Kidney (tissue), 14 donors: ENCODE results near the gene XDH. TPM values are rescaled to one million over a fixed set of nuclear protein-coding genes. Genes with fewer than 3 reads are reported as not detected.

Experiments used
- DNase-seq, 5 donors: peaks; one replicate each; pipeline ENCODE4 v3.0.0-alpha.2; 2013 to 2020
- FAIRE-seq: peaks from 2 replicates; lab custom pipeline; 2012; peaks lifted over from hg19 to GRCh38; lab: Jason Lieb, UNC
- H3K27ac ChIP-seq, 2 donors: one replicate each; pipeline ENCODE4 v1.7.0; 2013; ENCODE audit warnings: low read depth in 2 of 2, low read length in 2 of 2, inconsistent platforms in 1 of 2
- H3K27me3 ChIP-seq: one replicate; pipeline ENCODE4 v1.7.1; 2013; ENCODE audit warnings: low read length, inconsistent platforms; ENCODE audit not compliant: control insufficient read depth, insufficient read depth
- H3K36me3 ChIP-seq, 3 donors: one replicate each; pipeline versions ENCODE4 v1.7.0 to v1.7.1; 2013; ENCODE audit warnings: low read length in 3 of 3, control low read depth in 1 of 3, inconsistent platforms in 1 of 3; ENCODE audit not compliant: insufficient read depth in 3 of 3, control insufficient read depth in 2 of 3
- H3K4me1 ChIP-seq, 3 donors: one replicate each; pipeline versions ENCODE4 v1.7.0 to v1.7.1; 2013; ENCODE audit warnings: low read length in 3 of 3, inconsistent platforms in 1 of 3, low read depth in 1 of 3; ENCODE audit not compliant: control insufficient read depth in 2 of 3, insufficient read depth in 2 of 3
- H3K4me3 ChIP-seq, 3 donors: one replicate each; pipeline versions ENCODE4 v1.7.0 to v1.8.1; 2013; ENCODE audit warnings: low read length in 3 of 3, control low read depth in 1 of 3, inconsistent platforms in 1 of 3
- H3K9ac ChIP-seq, 3 donors: one replicate each; pipeline versions ENCODE4 v1.7.0 to v1.7.1; 2013; ENCODE audit warnings: low read length in 3 of 3, control low read depth in 1 of 3, inconsistent platforms in 1 of 3
- H3K9me3 ChIP-seq, 3 donors: one replicate each; pipeline versions ENCODE4 v1.7.0 to v1.7.1; 2013; ENCODE audit warnings: low read length in 3 of 3, control low read depth in 1 of 3, inconsistent platforms in 1 of 3; ENCODE audit not compliant: control insufficient read depth in 2 of 3, insufficient read depth in 1 of 3
- intact Hi-C: fragments of 100-400 bp; cut with DNase I; formaldehyde crosslinking; loops from one replicate; pipeline ENCODE4 v1.11.1; 2022
- polyA plus RNA-seq: library from polyadenylated mRNA; stranded (reverse); fragments of 350-450 nt; fragmentation: Illumina TruSeq; extraction: RNeasy Lipid Tissue Mini Kit (QIAGEN cat#74804); gene quantifications from one replicate; pipeline ENCODE4 v1.2.3, GENCODE V29; 2014; ENCODE audit warnings: low read depth, low replicate concordance; ENCODE audit not compliant: insufficient read depth
- total RNA-seq: library from RNA; stranded (reverse); fragmentation: NEBNext Ultra II Directional; extraction: Animal tissue kit (Norgen Biotek cat#: 25700); gene quantifications from one replicate; pipeline ENCODE4 v1.2.1, GENCODE V29; 2021
- TF ChIP-seq, protein P1 (sequence below): IDR thresholded peaks from 3 replicates; pipeline ENCODE4 v1.5.1; 2012; ENCODE audit warnings: mild to moderate bottlenecking, moderate library complexity, borderline replicate concordance; ENCODE audit not compliant: insufficient read depth; ENCODE audit errors: extremely low read depth
- donor health status: control.
- donor health status: control.
- donor health status: control.
- donor health status: control.
- donor health status: control.
- donor health status: DM: yes; HTN: yes; CAD: no.
- donor health status: Normal renal cell carcinoma (clear cell type).

The XDH gene
- total and polyA plus RNA-seq, 2 donors from 2014 or later, result 3.1 TPM; not detected in 1

DNA sequence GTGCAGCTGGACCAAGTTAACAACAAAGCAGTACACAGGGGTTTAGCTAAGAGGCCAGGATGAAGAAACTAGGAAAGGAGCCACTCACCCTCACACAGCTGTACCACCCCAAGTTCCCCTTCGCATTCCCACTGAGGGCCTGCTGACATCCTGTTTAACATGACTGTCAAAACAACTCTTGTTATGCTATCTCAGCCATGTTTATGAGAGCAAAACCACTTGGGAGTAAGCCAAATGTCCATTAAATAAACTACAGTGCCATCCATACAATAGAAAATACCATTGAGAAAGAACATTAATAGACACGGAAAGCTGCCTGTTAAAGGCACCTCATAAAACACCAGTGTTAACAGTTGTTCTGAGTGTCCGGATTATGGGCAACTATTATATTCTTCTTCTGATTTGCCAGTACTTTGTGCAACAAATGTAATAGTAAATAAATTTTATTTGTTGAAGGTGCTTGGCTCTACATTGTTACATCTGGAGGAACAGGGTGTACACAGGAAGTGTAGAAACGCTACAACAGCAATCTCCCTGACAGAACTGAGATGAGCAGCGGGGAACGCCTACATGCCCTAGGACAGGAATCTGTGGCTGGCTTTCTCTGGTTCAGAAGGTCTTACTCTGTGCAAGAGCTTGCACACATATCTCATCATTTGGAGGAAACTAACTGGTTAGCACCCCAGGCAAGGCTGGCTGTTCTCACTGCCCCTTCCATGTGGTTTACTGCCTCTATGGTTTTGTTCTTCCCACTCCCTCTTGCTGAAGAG lies 95.0 kb downstream of the XDH start:
- Histone ChIP-seq H3K27me3 (no peaks in the 10 kb centered on the region), H3K9me3 (no peaks in the 10 kb centered on the region), H3K4me1 (peaks cover 0 to 7% (median 0%) of the 10 kb centered on the region in 3 donors), H3K36me3 (no peaks in the 10 kb centered on the region), H3K4me3 (no peak overlapping the region), H3K27ac (no peak overlapping the region), H3K9ac (no peak overlapping the region)
- FAIRE-seq (no peak), DNase-seq (peak in 1 of 5 donors; percentile 23)
- TF ChIP-seq, protein P1, sequence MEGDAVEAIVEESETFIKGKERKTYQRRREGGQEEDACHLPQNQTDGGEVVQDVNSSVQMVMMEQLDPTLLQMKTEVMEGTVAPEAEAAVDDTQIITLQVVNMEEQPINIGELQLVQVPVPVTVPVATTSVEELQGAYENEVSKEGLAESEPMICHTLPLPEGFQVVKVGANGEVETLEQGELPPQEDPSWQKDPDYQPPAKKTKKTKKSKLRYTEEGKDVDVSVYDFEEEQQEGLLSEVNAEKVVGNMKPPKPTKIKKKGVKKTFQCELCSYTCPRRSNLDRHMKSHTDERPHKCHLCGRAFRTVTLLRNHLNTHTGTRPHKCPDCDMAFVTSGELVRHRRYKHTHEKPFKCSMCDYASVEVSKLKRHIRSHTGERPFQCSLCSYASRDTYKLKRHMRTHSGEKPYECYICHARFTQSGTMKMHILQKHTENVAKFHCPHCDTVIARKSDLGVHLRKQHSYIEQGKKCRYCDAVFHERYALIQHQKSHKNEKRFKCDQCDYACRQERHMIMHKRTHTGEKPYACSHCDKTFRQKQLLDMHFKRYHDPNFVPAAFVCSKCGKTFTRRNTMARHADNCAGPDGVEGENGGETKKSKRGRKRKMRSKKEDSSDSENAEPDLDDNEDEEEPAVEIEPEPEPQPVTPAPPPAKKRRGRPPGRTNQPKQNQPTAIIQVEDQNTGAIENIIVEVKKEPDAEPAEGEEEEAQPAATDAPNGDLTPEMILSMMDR, result no peak
- intact Hi-C loops, result no loop called here

DNA sequence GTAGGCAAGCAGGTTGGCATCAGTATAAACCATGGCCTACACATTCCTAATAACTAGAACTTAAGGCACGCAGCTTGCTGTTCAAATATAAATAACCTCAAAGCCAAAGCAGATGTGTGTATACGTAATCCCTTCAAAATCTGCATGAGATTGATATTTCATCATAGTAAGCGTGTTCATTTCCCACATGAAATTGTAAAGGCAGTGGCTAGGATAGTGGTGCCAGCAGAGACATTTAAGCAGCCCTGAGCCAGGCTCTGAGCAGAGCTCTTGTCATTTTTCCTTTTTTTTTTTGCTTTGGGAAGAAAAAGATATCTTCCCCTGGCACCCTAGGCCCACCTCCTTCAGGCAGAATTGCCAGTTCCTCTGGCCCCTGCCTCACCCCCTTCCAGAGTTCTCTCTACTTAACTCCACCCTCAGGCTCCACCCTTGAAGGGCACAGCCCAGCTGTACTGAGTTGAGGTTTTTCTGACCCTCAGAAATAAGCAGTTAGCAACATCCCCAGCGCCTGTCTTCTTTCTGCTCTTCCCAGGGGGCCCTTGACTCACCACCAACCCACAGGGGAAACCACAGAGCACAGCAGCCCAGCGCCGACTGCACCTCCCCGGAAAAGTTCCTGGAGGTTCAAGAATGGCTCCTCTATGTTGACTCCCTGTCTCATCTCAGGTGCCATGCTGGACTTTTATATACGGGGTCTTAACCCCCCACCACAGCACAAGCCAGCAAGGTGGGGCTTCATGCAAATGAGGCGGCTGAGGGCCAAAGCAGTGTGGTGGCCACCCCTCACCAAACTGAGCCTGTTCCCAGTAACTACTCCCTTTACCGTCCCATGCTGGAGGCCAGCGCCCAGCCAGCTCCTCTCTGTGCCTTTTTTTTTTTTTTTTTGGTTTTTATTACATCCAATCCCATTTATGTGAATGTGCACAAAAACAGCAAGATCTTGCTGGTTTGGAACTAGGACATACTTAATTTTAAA lies 95.9 kb downstream of the XDH start:
- Histone ChIP-seq H3K4me3 (no peak overlapping the region), H3K9ac (no peak overlapping the region), H3K27ac (no peak overlapping the region), H3K27me3 (no peaks in the 10 kb centered on the region), H3K36me3 (no peaks in the 10 kb centered on the region), H3K9me3 (no peaks in the 10 kb centered on the region), H3K4me1 (peaks cover 0 to 7% (median 0%) of the 10 kb centered on the region in 3 donors)
- DNase-seq (no peak), FAIRE-seq (no peak)
- TF ChIP-seq, protein P1, result no peak
- intact Hi-C loops, result no loop called here

DNA sequence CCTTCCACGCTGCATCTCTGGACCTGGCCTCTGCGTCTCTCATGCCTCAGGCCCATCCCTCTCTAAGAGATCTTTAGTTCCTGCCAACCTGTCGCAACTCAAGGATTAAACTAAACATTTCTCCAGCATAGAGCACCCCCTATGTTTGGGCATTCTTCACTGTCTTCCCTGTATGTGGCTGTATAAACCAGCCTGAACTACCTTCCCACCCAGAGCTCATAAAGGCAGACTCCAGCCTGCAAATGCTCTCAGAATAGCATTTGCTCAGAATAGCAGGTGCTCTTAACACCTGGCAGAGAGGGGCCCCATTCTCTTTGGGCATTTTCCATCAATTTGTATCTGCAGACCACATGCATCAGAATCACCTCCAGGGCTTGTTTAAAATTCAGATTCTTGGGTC lies 97.1 kb downstream of the XDH start:
- H3K9me3 ChIP-seq, result no peaks in the 10 kb centered on the region
- FAIRE-seq, result no peak
- no peaks in the 10 kb centered on the region for H3K36me3 ChIP-seq
- H3K4me3 ChIP-seq, result no peak overlapping the region
- intact Hi-C loops, result no loop called here
- no peak overlapping the region for H3K27ac ChIP-seq
- no peak for DNase-seq
- peaks cover 0 to 7% (median 0%) of the 10 kb centered on the region in 3 donors for H3K4me1 ChIP-seq
- TF ChIP-seq, protein P1, result no peak
- H3K9ac ChIP-seq, result no peak overlapping the region
- no peaks in the 10 kb centered on the region for H3K27me3 ChIP-seq
